Neutrophil (primary cell): ENCODE results near the gene AGAP1.

Source experiments
- H3K27ac ChIP-seq: fragments of 200-600 bp; sonication (generic); 2 replicates; pipeline ENCODE4 v1.5.1; 2016; ENCODE audit warnings: mild to moderate bottlenecking, moderate library complexity
- H3K27me3 ChIP-seq: fragments of 200-600 bp; sonication (generic); 2 replicates; pipeline ENCODE4 v1.6.0; 2016; ENCODE audit warnings: mild to moderate bottlenecking
- H3K36me3 ChIP-seq: fragments of 200-600 bp; sonication (generic); 2 replicates; pipeline ENCODE4 v1.5.1; 2017
- H3K4me1 ChIP-seq, 2 experiments: fragments of 200-600 bp in 1 of 2; sonication (generic) in 1 of 2; 1 replicate in 1 of 2; 2 replicates in 1 of 2; pipeline versions ENCODE4 v1.5.1 to v1.6.1; 2013 to 2016; ENCODE audit warnings: low read depth in 1 of 2, low read length in 1 of 2, mild to moderate bottlenecking in 1 of 2, moderate library complexity in 1 of 2; ENCODE audit not compliant: control insufficient read depth in 1 of 2, insufficient read depth in 1 of 2
- H3K4me3 ChIP-seq, 2 experiments: fragments of 200-600 bp in 1 of 2; sonication (generic) in 1 of 2; 1 replicate in 1 of 2; 2 replicates in 1 of 2; pipeline ENCODE4 v1.5.1; 2013 to 2016; ENCODE audit warnings: low read depth in 1 of 2, low read length in 1 of 2, mild to moderate bottlenecking in 1 of 2, moderate library complexity in 1 of 2
- H3K9me3 ChIP-seq: fragments of 200-600 bp; sonication (generic); 2 replicates; pipeline ENCODE4 v1.5.1; 2016
- CTCF ChIP-seq: fragments of 200-600 bp; sonication (generic); IDR thresholded peaks from 2 replicates; pipeline ENCODE4 v1.5.1; 2016; ENCODE audit warnings: antibody characterized with exemption

AGAP1 gene

GRCh38 chr2:236177967-236178889, 684.4 kb downstream of the AGAP1 start:
- no peaks in the 10 kb centered on the region for H3K4me1 ChIP-seq
- H3K27me3 ChIP-seq, result peaks cover 100% of the 10 kb centered on the region
- no peaks in the 10 kb centered on the region for H3K36me3 ChIP-seq
- no peak overlapping the region for H3K4me3 ChIP-seq
- H3K27ac ChIP-seq, result no peak overlapping the region
- H3K9me3 ChIP-seq, result no peaks in the 10 kb centered on the region
- TF ChIP-seq CTCF, result no peak

GRCh38 chr2:236178890-236179235, 685.0 kb downstream of the AGAP1 start:
- Histone ChIP-seq H3K27ac (no peak overlapping the region), H3K36me3 (no peaks in the 10 kb centered on the region), H3K9me3 (no peaks in the 10 kb centered on the region), H3K4me3 (no peak overlapping the region), H3K27me3 (peaks cover 100% of the 10 kb centered on the region), H3K4me1 (no peaks in the 10 kb centered on the region)
- no peak for TF ChIP-seq CTCF

DNA sequence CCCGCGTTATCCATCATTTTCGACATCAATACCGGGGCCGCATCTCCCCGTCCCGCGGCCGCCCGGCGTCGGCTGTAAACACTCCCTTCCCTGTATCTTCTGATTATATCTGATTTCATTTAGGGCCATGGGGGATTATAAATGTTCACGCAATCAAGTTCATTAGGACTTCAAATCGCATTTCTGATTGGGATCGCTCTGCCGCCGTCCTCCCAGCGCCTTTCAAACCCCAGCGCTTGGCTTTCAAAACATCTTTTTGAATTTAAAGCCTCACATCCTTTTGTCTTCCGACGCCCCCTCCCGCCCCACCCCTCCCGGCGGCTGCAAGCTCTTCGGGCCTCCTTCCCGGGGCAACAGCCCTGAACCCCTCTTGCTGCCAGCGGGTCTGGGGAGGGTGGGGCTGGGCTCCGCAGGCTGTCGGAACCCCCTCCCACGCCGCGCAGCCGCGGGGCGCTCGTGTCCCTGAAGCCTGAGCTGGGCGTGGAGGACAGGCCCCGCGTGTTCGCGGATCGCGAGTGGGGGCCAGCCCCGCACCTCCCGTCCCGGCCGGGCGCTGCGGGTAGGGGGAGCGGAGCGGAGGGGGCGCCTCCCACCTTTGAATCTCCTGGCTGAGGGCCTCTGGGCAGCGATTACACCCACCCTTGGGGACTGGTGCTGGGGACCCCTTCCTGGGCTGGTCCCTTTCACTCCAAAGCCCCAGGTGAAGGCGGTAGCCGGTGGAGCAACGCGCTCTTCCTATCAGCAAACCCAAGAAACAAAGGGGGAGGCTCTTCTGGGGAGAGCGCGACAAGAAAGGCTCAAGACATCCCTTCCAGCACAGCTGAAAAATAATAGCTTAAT, 685.6 kb downstream of the AGAP1 start:
- H3K27me3 ChIP-seq, result peaks cover 97% of the 10 kb centered on the region
- no peak overlapping the region for H3K4me3 ChIP-seq
- no peaks in the 10 kb centered on the region for H3K36me3 ChIP-seq
- no peaks in the 10 kb centered on the region for H3K9me3 ChIP-seq
- no peak for TF ChIP-seq CTCF
- no peaks in the 10 kb centered on the region for H3K4me1 ChIP-seq
- H3K27ac ChIP-seq, result no peak overlapping the region

- Histone ChIP-seq H3K27me3 (peaks cover 95% of the 10 kb centered on the region), H3K27ac (no peak overlapping the region), H3K4me3 (no peak overlapping the region)
Observed at GRCh38 chr2:236180076-236180816, 686.4 kb downstream of the AGAP1 start.

More at GRCh38 chr2:236180076-236180816, 686.4 kb downstream of the AGAP1 start:
- Histone ChIP-seq H3K4me1 (no peaks in the 10 kb centered on the region), H3K9me3 (no peaks in the 10 kb centered on the region), H3K36me3 (no peaks in the 10 kb centered on the region)
- no peak for TF ChIP-seq CTCF
